Memory B cell (primary cell): ENCODE results near the gene VPS50.
A peak's percentile ranks its signal among the peaks of the same experiment; 100 is the strongest.
"Not testable (repeated sequence)": the region's sequence is repeated elsewhere in the genome, so short reads cannot be mapped to it uniquely, and the experiment has no call there.

Experiments used
- ATAC-seq: fragments of 150-1000 bp; cut with Tn5 transposase; 2 replicates; pipeline ENCODE4 v1.10.0; 2021; ENCODE audit warnings: low read depth, mild to moderate bottlenecking, moderate library complexity
- DNase-seq, 2 donors: peaks; one replicate each; pipeline ENCODE4 v3.0.0; 2022; ENCODE audit warnings: low spot score in 2 of 2
- H3K27ac Mint-ChIP-seq: one replicate; pipeline ENCODE4 v1.8.0; 2022; ENCODE audit warnings: mild to moderate bottlenecking, moderate library complexity, mixed read lengths
- H3K27me3 Mint-ChIP-seq: one replicate; pipeline ENCODE4 v1.8.0; 2022; ENCODE audit warnings: mixed read lengths
- H3K36me3 Mint-ChIP-seq: one replicate; pipeline ENCODE4 v1.8.0; 2022; ENCODE audit warnings: mild to moderate bottlenecking, mixed read lengths
- H3K4me1 Mint-ChIP-seq: one replicate; pipeline ENCODE4 v1.8.0; 2022; ENCODE audit warnings: mixed read lengths
- H3K4me3 Mint-ChIP-seq: one replicate; pipeline ENCODE4 v1.8.0; 2022; ENCODE audit warnings: mild to moderate bottlenecking, moderate library complexity, mixed read lengths
- H3K9me3 Mint-ChIP-seq: one replicate; pipeline ENCODE4 v1.8.0; 2022; ENCODE audit warnings: mixed read lengths

The VPS50 gene

GRCh38 chr7:93326291-93326690 is 94.1 kb downstream of the VPS50 start:
- not testable (repeated sequence) for H3K4me1 Mint-ChIP-seq, H3K36me3 Mint-ChIP-seq, DNase-seq, ATAC-seq, H3K27ac Mint-ChIP-seq, H3K4me3 Mint-ChIP-seq, H3K9me3 Mint-ChIP-seq, H3K27me3 Mint-ChIP-seq

- no peak for ATAC-seq
- no peak overlapping the region for H3K27ac Mint-ChIP-seq
- no peaks in the 10 kb centered on the region for H3K4me1 Mint-ChIP-seq
- no peaks in the 10 kb centered on the region for H3K27me3 Mint-ChIP-seq
- H3K9me3 Mint-ChIP-seq = no peaks in the 10 kb centered on the region
- DNase-seq = no peak
- H3K4me3 Mint-ChIP-seq = no peak overlapping the region
- peaks cover 10% of the 10 kb centered on the region for H3K36me3 Mint-ChIP-seq
Measured at GRCh38 chr7:93327006-93327633, 95.0 kb downstream of the VPS50 start.

- H3K4me1 Mint-ChIP-seq = no peaks in the 10 kb centered on the region
- DNase-seq = no peak
- H3K27me3 Mint-ChIP-seq = no peaks in the 10 kb centered on the region
- no peak overlapping the region for H3K27ac Mint-ChIP-seq
- peaks cover 16% of the 10 kb centered on the region for H3K36me3 Mint-ChIP-seq
- H3K9me3 Mint-ChIP-seq = no peaks in the 10 kb centered on the region
- no peak overlapping the region for H3K4me3 Mint-ChIP-seq
- ATAC-seq = no peak
Measured at GRCh38 chr7:93331706-93332105, 99.5 kb downstream of the VPS50 start.

GRCh38 chr7:93332172-93332571 is 100.0 kb downstream of the VPS50 start:
- Mint-ChIP-seq H3K4me3 (no peak overlapping the region), H3K9me3 (no peaks in the 10 kb centered on the region), H3K4me1 (no peaks in the 10 kb centered on the region), H3K27me3 (no peaks in the 10 kb centered on the region), H3K36me3 (peaks cover 16% of the 10 kb centered on the region), H3K27ac (no peak overlapping the region)
- DNase-seq (no peak), ATAC-seq (no peak)

- H3K4me1 Mint-ChIP-seq = no peaks in the 10 kb centered on the region
- peaks cover 37% of the 10 kb centered on the region for H3K36me3 Mint-ChIP-seq
- no peak overlapping the region for H3K4me3 Mint-ChIP-seq
- H3K27ac Mint-ChIP-seq = no peak overlapping the region
- ATAC-seq (no peak), DNase-seq (no peak)
- H3K27me3 Mint-ChIP-seq = no peaks in the 10 kb centered on the region
- H3K9me3 Mint-ChIP-seq = no peaks in the 10 kb centered on the region
Measured at GRCh38 chr7:93337052-93337451, 104.9 kb downstream of the VPS50 start.

GRCh38 chr7:93342178-93342577 is 110.0 kb downstream of the VPS50 start:
- ATAC-seq = not testable (repeated sequence)

GRCh38 chr7:93350338-93350737 is 118.2 kb downstream of the VPS50 start:
- ATAC-seq (no peak), DNase-seq (no peak)
- no peak overlapping the region for H3K4me3 Mint-ChIP-seq
- H3K27ac Mint-ChIP-seq = peak overlapping the region; percentile 29
- no peaks in the 10 kb centered on the region for H3K27me3 Mint-ChIP-seq
- H3K4me1 Mint-ChIP-seq = peaks cover 5% of the 10 kb centered on the region
- H3K36me3 Mint-ChIP-seq = peaks cover 14% of the 10 kb centered on the region
- H3K9me3 Mint-ChIP-seq = no peaks in the 10 kb centered on the region

More at GRCh38 chr7:93342178-93342577, 110.0 kb downstream of the VPS50 start:
- H3K36me3 Mint-ChIP-seq = peaks cover 25% of the 10 kb centered on the region
- not testable (repeated sequence) for H3K9me3 Mint-ChIP-seq, H3K4me3 Mint-ChIP-seq, H3K27ac Mint-ChIP-seq, H3K4me1 Mint-ChIP-seq, H3K27me3 Mint-ChIP-seq, DNase-seq

GRCh38 chr7:93352881-93353280 is 120.7 kb downstream of the VPS50 start:
- no peak overlapping the region for H3K27ac Mint-ChIP-seq
- no peak overlapping the region for H3K4me3 Mint-ChIP-seq
- DNase-seq (no peak), ATAC-seq (no peak)
- H3K36me3 Mint-ChIP-seq = peaks cover 16% of the 10 kb centered on the region
- H3K27me3 Mint-ChIP-seq = no peaks in the 10 kb centered on the region
- H3K4me1 Mint-ChIP-seq = peaks cover 5% of the 10 kb centered on the region
- no peaks in the 10 kb centered on the region for H3K9me3 Mint-ChIP-seq

- Mint-ChIP-seq H3K9me3 (no peaks in the 10 kb centered on the region), H3K27me3 (no peaks in the 10 kb centered on the region), H3K4me3 (no peak overlapping the region), H3K27ac (no peak overlapping the region), H3K36me3 (peaks cover 20% of the 10 kb centered on the region), H3K4me1 (no peaks in the 10 kb centered on the region)
- no peak for DNase-seq
- no peak for ATAC-seq
Measured at GRCh38 chr7:93354815-93355214, 122.6 kb downstream of the VPS50 start.

GRCh38 chr7:93359520-93360198 is 127.5 kb downstream of the VPS50 start:
- Mint-ChIP-seq H3K4me1 (peaks cover 2% of the 10 kb centered on the region), H3K36me3 (peaks cover 15% of the 10 kb centered on the region), H3K27ac (no peak overlapping the region), H3K9me3 (no peaks in the 10 kb centered on the region), H3K4me3 (no peak overlapping the region), H3K27me3 (no peaks in the 10 kb centered on the region)
- no peak for DNase-seq
- no peak for ATAC-seq

GRCh38 chr7:93361853-93362252 is 129.7 kb downstream of the VPS50 start:
- Mint-ChIP-seq H3K27me3 (no peaks in the 10 kb centered on the region), H3K9me3 (no peaks in the 10 kb centered on the region), H3K36me3 (peaks cover 13% of the 10 kb centered on the region), H3K27ac (no peak overlapping the region), H3K4me1 (peaks cover 2% of the 10 kb centered on the region), H3K4me3 (no peak overlapping the region)
- ATAC-seq (no peak), DNase-seq (no peak)

- ATAC-seq (no peak), DNase-seq (no peak)
- Mint-ChIP-seq H3K4me3 (no peak overlapping the region), H3K27me3 (peaks cover 2% of the 10 kb centered on the region), H3K4me1 (peaks cover 2% of the 10 kb centered on the region), H3K9me3 (peaks cover 2% of the 10 kb centered on the region), H3K27ac (no peak overlapping the region), H3K36me3 (peaks cover 1% of the 10 kb centered on the region)
Measured at GRCh38 chr7:93364806-93365205, 132.6 kb downstream of the VPS50 start.

GRCh38 chr7:93365341-93365740 is 133.2 kb downstream of the VPS50 start:
- no peak for ATAC-seq
- H3K27ac Mint-ChIP-seq = no peak overlapping the region
- H3K27me3 Mint-ChIP-seq = peaks cover 2% of the 10 kb centered on the region
- peaks cover 2% of the 10 kb centered on the region for H3K4me1 Mint-ChIP-seq
- no peak overlapping the region for H3K4me3 Mint-ChIP-seq
- peaks cover 2% of the 10 kb centered on the region for H3K9me3 Mint-ChIP-seq
- no peak for DNase-seq
- H3K36me3 Mint-ChIP-seq = peaks cover 1% of the 10 kb centered on the region

GRCh38 chr7:93366816-93367215 is 134.7 kb downstream of the VPS50 start:
- no peak for DNase-seq
- Mint-ChIP-seq H3K4me1 (peaks cover 2% of the 10 kb centered on the region), H3K27ac (no peak overlapping the region), H3K36me3 (peaks cover 1% of the 10 kb centered on the region), H3K27me3 (peaks cover 2% of the 10 kb centered on the region), H3K4me3 (no peak overlapping the region), H3K9me3 (peaks cover 2% of the 10 kb centered on the region)
- no peak for ATAC-seq

GRCh38 chr7:93367254-93367653 is 135.1 kb downstream of the VPS50 start:
- ATAC-seq (no peak), DNase-seq (no peak)
- Mint-ChIP-seq H3K4me3 (no peak overlapping the region), H3K27me3 (peaks cover 2% of the 10 kb centered on the region), H3K27ac (no peak overlapping the region), H3K4me1 (peaks cover 2% of the 10 kb centered on the region), H3K36me3 (peaks cover 1% of the 10 kb centered on the region), H3K9me3 (peaks cover 2% of the 10 kb centered on the region)
